Measurements from ENCODE around the gene BARHL2.

The BARHL2 gene

DNA sequence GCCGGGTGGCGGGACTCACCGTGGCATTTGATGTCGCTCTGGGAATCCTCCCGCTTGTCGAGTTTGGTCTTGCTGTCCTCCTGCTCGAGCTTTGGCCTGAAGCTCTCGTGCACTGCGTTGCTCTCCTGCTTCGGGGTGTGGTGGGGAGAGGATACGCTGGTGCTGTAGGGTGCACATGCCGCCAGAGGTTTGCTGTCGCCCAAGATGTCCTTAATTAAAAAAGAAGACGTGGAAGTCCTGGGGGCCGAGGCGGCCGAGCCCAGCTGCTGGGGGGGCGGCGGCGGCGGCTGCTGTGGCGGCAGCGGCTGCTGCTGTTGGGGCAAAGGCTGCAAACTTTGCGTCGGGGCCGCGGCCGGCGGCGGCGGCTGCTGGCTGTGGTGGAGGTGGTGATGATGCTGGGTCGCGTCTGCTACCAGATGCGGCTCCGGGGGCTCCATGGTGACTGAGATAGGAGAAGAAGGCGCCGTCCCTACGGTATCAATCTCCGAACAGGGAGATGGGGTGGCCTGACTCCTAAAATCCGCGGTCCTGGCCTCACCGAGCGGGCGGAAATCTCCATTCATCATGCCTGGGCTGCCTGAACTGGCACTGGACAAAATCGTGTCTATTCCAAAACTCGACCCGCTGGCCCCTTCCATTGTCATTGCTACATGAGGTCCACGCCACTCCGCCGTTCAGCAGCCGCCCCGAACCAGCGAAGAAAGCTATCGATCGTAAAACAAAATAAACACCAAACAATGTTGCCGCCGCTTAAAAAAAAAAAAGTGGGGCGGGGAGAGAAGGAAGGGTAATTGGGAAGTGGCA lies at the start of gene BARHL2:
TSS of gene BARHL2 (minus strand) at position 751 of the 804 bp plus-strand sequence. CDS start at position 644, 107 bp downstream.
- DNase-seq (ENCODE audit: low spot score) = peak; percentile 32
- TF ChIP-seq, protein P1, sequence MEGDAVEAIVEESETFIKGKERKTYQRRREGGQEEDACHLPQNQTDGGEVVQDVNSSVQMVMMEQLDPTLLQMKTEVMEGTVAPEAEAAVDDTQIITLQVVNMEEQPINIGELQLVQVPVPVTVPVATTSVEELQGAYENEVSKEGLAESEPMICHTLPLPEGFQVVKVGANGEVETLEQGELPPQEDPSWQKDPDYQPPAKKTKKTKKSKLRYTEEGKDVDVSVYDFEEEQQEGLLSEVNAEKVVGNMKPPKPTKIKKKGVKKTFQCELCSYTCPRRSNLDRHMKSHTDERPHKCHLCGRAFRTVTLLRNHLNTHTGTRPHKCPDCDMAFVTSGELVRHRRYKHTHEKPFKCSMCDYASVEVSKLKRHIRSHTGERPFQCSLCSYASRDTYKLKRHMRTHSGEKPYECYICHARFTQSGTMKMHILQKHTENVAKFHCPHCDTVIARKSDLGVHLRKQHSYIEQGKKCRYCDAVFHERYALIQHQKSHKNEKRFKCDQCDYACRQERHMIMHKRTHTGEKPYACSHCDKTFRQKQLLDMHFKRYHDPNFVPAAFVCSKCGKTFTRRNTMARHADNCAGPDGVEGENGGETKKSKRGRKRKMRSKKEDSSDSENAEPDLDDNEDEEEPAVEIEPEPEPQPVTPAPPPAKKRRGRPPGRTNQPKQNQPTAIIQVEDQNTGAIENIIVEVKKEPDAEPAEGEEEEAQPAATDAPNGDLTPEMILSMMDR (IDR thresholded peaks at IDR 0.05; ENCODE audit: extremely low read depth, insufficient read depth, missing control alignments) = no peak
- in situ Hi-C loops (cut with MboI; ENCODE audit: low pct_unique_long_range_greater_than_20kb, low sequenced_read_pairs, unreplicated experiment) = loop anchor here (25.0 kb wide), 1 partner anchor 446 kb away; no protein-coding TSS in a partner anchor

DNA sequence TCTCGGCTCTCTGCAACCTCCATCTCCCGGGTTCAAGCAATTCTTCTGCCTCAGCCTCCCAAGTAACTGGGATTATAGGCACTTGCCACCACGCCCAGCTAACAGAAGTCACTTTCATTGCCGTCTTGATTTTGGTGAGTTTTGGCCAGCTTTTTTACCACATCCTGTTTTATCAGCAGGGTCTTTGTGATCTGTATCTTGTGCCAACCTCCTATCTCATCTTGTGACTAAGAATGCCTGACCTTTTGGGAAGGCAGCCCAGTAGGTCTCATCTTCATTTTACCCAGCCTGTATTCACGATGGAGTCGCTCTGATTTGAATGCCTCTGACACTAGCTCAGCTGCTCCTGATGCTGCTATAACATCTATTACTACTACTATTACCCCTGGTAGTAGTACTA lies 46.8 kb upstream of the BARHL2 start:
- TF ChIP-seq, protein P1 (IDR thresholded peaks at IDR 0.05; ENCODE audit: extremely low read depth, insufficient read depth, missing control alignments) = no peak
- in situ Hi-C loops (cut with MboI; ENCODE audit: low pct_unique_long_range_greater_than_20kb, low sequenced_read_pairs, unreplicated experiment) = no loop called here
- no peak for DNase-seq (ENCODE audit: low spot score)

DNA sequence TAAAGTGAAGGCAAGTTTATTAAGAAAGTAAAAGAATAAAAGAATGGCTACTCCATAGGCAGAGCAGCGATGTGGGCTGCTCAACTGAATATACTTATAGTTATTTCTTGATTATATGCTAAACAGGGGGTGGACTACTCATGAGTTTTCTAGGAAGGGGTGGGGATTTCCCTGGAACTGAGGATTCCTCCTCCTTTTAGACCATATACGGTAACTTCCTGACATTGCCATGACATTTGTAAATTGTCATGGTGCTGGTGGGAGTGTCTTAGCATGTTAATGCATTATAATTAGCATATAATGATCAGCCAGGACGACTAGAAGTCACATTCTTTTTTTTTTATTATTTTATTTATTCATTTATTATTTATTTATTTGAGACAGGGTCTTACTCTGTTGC lies 46.4 kb upstream of the BARHL2 start:
- no peak for DNase-seq (ENCODE audit: low spot score)
- in situ Hi-C loops (cut with MboI; ENCODE audit: low pct_unique_long_range_greater_than_20kb, low sequenced_read_pairs, unreplicated experiment) = no loop called here
- TF ChIP-seq, protein P1 (IDR thresholded peaks at IDR 0.05; ENCODE audit: extremely low read depth, insufficient read depth, missing control alignments) = no peak

DNA sequence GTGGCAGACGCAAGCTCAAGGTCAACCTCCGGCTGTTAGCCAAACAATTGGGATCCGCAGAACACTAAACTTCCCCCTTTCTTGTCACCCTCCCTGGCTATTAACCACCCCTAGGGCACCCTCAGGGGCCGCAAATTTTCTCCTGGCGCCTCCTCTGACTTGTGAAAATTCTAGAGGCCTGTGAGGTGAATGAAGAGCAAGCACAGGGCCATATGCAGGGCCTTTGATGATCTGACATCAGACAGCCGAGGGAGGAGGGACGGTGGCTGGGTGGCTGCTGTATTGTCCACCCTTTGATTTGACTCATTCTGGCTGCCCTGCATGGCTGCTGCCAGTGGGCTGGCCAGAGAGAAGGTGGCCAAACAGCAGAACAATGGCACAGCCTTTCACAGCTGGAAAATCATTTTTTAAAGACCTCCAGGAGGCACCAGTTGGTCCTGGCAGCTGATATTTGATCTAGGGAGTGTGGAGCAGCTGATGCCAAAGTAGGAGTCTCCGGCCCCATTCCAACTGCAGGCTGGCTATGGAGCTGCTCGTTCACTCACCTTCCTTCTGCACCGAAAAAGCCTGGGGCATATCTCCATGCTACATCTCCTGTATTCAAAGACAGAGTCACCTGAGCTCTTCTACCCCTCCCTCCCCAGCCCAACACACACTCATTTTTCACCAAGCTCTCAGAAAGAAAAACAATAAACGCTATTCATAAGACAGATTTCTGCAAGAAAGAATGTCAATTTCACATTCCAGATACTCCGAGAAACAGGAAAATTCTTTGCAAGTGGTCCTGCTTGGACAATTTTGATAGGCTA lies 44.9 kb upstream of the BARHL2 start:
- TF ChIP-seq, protein P1 (IDR thresholded peaks at IDR 0.05; ENCODE audit: extremely low read depth, insufficient read depth, missing control alignments) = no peak
- in situ Hi-C loops (cut with MboI; ENCODE audit: low pct_unique_long_range_greater_than_20kb, low sequenced_read_pairs, unreplicated experiment) = no loop called here
- DNase-seq (ENCODE audit: low spot score) = no peak

DNA sequence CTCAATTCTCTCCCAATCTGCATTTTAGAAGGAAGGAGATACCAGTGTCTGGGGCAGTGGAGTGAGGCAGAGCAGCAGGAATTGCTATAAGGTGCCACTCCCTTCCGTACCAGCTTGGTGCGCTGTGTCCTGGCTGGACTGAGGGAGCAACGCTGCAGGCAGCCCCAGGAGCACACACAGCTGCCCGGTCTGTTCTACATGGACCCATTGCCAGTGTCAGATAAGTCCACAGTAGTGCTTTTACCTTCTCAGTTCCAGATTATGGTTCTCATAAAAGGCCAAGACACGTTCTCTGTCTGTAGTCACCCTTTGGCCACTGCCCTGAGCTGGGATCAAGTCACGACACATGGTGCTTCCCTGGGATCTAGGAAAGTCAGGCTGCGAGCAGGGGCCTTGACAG lies 44.1 kb upstream of the BARHL2 start:
- no peak for DNase-seq (ENCODE audit: low spot score)
- TF ChIP-seq, protein P1 (IDR thresholded peaks at IDR 0.05; ENCODE audit: extremely low read depth, insufficient read depth, missing control alignments) = no peak
- in situ Hi-C loops (cut with MboI; ENCODE audit: low pct_unique_long_range_greater_than_20kb, low sequenced_read_pairs, unreplicated experiment) = no loop called here

DNA sequence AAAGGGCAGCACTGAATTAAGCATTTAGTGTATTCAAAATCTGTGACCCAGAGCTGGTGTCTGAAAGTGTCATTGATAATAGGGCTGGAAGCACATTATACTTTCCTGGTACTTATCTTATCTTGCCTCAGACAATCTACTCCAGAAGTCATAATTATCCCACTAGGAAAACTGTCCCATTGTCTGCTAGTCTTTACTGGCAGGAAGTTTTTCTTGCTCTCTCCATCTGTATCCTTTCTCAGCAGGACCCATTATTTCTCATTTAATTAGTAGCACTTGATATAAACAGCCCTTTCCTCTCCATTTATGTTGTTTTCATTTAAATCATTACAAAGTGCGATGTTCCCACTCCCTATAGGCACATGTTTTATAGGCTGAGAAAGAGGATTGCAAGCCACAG lies 36.5 kb upstream of the BARHL2 start:
- TF ChIP-seq, protein P1 (IDR thresholded peaks at IDR 0.05; ENCODE audit: extremely low read depth, insufficient read depth, missing control alignments) = no peak
- in situ Hi-C loops (cut with MboI; ENCODE audit: low pct_unique_long_range_greater_than_20kb, low sequenced_read_pairs, unreplicated experiment) = no loop called here
- no peak for DNase-seq (ENCODE audit: low spot score)

Measured in GM13977 (cell line).